ENCODE measurements around the gene ZNF638.

Gene ZNF638

DNA sequence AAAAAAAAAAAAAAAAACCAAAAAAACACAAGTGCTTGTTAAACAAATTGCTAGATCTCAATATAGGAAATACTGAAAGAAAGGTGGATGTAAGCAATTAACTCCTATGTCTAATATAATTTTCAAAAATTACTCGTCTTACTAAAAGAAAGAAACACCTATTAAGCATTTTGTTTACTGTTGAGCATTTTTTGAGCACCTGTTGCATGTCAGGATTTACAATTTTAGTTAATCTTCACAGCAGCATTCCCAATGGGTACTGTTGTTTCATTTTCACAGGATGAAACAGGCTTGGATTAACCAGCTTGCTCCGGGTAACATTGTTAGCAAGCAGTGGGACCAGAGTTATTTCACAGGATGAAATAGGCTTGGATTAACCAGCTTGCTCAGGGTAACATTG is 4.8 kb downstream of the ZNF638 start:
- Histone ChIP-seq H3K36me3 (ENCODE audit: control insufficient read depth in 1 of 2, insufficient read depth in 2 of 2, low read length in 2 of 2) (peaks cover 0 to 3% of the 10 kb centered on the region in 2 donors), H3K27ac (ENCODE audit: low read length) (no peak overlapping the region), H3K9me3 (ENCODE audit: control insufficient read depth in 1 of 2, low read length in 2 of 2) (no peaks in the 10 kb centered on the region), H3K4me3 (ENCODE audit: low read depth in 1 of 2, low read length in 2 of 2) (peak overlapping the region; percentile 7 to 32), H3K27me3 (ENCODE audit: low read depth, low read length) (no peaks in the 10 kb centered on the region), H3K4me1 (ENCODE audit: control insufficient read depth in 1 of 2, insufficient read depth in 2 of 2, low read length in 2 of 2) (peaks cover 25 to 72% of the 10 kb centered on the region in 2 donors)

DNA sequence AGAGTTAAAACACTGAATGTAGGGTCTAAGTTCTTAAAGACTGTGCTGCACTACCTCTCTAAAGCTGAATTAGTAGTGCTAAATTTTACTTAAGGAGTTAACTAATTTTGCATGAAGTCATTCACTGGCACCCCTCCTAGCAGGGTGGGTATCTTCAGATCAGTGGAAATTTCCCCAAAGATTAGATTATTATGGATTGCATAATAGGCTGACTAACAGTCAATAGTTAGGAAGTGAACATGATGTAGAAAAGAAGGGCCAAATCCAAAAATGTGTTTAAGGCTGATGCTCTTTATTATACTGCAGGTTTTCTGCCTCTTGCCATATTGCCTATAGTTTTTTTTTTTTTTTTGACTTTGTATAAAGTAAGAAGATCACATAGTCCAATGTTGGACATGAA is 5.2 kb downstream of the ZNF638 start:
- Histone ChIP-seq H3K4me3 (ENCODE audit: low read depth in 1 of 2, low read length in 2 of 2) (peak overlapping the region; percentile 7 to 32), H3K27me3 (ENCODE audit: low read depth, low read length) (no peaks in the 10 kb centered on the region), H3K9me3 (ENCODE audit: control insufficient read depth in 1 of 2, low read length in 2 of 2) (no peaks in the 10 kb centered on the region), H3K36me3 (ENCODE audit: control insufficient read depth in 1 of 2, insufficient read depth in 2 of 2, low read length in 2 of 2) (peaks cover 0 to 3% of the 10 kb centered on the region in 2 donors), H3K27ac (ENCODE audit: low read length) (no peak overlapping the region), H3K4me1 (ENCODE audit: control insufficient read depth in 1 of 2, insufficient read depth in 2 of 2, low read length in 2 of 2) (peaks cover 25 to 76% of the 10 kb centered on the region in 2 donors)

DNA sequence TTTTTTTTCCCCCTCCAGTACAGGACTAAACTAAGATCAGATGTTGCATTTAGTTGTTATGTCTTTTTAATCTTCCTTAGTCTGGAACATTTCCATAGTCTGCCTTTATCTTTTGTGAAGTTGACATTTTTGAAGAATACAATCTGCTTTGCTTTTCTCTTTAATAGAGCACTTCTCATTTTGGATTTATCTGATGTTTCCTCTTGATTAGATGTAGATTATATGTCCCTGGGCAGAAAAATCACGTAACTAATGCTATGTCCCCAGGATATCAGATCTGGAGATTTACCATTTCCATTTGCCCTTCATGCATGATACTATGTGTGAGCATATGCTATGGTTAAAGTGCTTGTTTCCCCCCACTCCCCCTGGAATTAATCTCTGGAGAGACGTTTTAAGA is 6.2 kb downstream of the ZNF638 start:
- Histone ChIP-seq H3K27ac (ENCODE audit: low read length) (no peak overlapping the region), H3K36me3 (ENCODE audit: control insufficient read depth in 1 of 2, insufficient read depth in 2 of 2, low read length in 2 of 2) (peaks cover 0 to 3% of the 10 kb centered on the region in 2 donors), H3K4me3 (ENCODE audit: low read depth in 1 of 2, low read length in 2 of 2) (no peak overlapping the region), H3K4me1 (ENCODE audit: control insufficient read depth in 1 of 2, insufficient read depth in 2 of 2, low read length in 2 of 2) (peaks cover 25 to 76% of the 10 kb centered on the region in 2 donors), H3K27me3 (ENCODE audit: low read depth, low read length) (no peaks in the 10 kb centered on the region), H3K9me3 (ENCODE audit: control insufficient read depth in 1 of 2, low read length in 2 of 2) (no peaks in the 10 kb centered on the region)

DNA sequence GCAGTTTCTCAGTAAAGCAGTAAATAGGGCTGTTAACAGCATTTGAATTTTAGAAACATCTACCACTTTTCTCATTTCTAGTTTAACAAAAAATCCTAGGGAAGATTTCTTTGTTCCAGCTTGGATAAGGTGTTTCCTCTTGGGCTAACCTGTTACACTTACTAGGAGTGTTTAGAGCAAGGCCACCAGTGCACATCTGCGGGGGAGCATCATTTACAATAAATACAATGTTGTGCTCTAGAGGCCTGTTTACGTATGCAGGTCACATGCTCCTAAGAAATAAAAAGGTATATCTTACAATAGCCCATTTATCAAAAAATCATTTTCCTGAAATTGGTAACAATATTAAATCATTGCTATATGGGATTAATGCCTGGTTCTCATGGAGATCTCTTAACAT is 8.1 kb downstream of the ZNF638 start:
- Histone ChIP-seq H3K36me3 (ENCODE audit: control insufficient read depth in 1 of 2, insufficient read depth in 2 of 2, low read length in 2 of 2) (peaks cover 3 to 5% of the 10 kb centered on the region in 2 donors), H3K9me3 (ENCODE audit: control insufficient read depth in 1 of 2, low read length in 2 of 2) (no peaks in the 10 kb centered on the region), H3K27me3 (ENCODE audit: low read depth, low read length) (no peaks in the 10 kb centered on the region), H3K4me1 (ENCODE audit: control insufficient read depth in 1 of 2, insufficient read depth in 2 of 2, low read length in 2 of 2) (peaks cover 9 to 68% of the 10 kb centered on the region in 2 donors), H3K4me3 (ENCODE audit: low read depth in 1 of 2, low read length in 2 of 2) (no peak overlapping the region), H3K27ac (ENCODE audit: low read length) (no peak overlapping the region)

DNA sequence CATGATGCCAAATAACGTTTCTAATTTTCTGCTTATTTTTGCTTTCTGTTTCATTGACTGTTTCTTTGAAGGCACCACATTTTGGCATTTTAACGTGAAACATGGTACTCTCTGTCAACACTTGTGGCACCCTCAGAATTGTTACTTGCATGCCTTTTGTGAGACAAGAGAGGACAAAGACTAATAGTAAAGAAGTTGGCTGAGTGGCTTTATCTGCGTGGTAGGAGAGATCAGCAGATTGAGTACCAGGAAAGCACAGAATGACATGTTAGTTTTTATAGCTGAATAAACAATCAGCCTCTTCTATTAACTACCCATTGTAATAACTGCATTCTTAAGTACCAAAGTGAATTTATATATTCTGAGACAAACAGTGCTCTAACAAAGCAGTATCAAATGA is 8.6 kb downstream of the ZNF638 start:
- H3K36me3 ChIP-seq (ENCODE audit: control insufficient read depth in 1 of 2, insufficient read depth in 2 of 2, low read length in 2 of 2): peaks cover 0 to 5% of the 10 kb centered on the region in 2 donors
- peaks cover 9 to 64% of the 10 kb centered on the region in 2 donors for H3K4me1 ChIP-seq (ENCODE audit: control insufficient read depth in 1 of 2, insufficient read depth in 2 of 2, low read length in 2 of 2)
- no peaks in the 10 kb centered on the region for H3K9me3 ChIP-seq (ENCODE audit: control insufficient read depth in 1 of 2, low read length in 2 of 2)
- no peak overlapping the region for H3K27ac ChIP-seq (ENCODE audit: low read length)
- H3K27me3 ChIP-seq (ENCODE audit: low read depth, low read length): no peaks in the 10 kb centered on the region
- no peak overlapping the region for H3K4me3 ChIP-seq (ENCODE audit: low read depth in 1 of 2, low read length in 2 of 2)

DNA sequence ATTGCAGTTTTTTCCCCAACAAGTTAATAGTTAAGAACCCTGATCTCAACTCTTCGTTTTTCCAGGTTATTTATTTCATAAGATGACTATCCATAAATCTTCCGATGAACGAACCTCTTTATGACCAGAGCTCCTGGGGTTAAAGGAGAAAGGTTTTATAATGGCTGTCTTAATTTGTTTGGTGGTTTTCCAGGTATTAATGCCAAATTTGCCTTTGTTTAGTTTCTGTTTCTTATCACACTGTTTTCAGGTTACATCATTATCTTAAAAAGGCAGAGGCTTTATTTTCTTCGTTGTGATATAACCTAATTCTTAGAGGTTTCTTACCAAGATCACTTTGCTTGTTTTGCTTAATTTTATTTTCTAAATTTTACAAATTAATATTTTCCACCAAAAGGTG is 10.1 kb downstream of the ZNF638 start:
- Histone ChIP-seq H3K4me3 (ENCODE audit: low read depth in 1 of 2, low read length in 2 of 2) (no peak overlapping the region), H3K4me1 (ENCODE audit: control insufficient read depth in 1 of 2, insufficient read depth in 2 of 2, low read length in 2 of 2) (peaks cover 7 to 54% of the 10 kb centered on the region in 2 donors), H3K9me3 (ENCODE audit: control insufficient read depth in 1 of 2, low read length in 2 of 2) (no peaks in the 10 kb centered on the region), H3K36me3 (ENCODE audit: control insufficient read depth in 1 of 2, insufficient read depth in 2 of 2, low read length in 2 of 2) (peaks cover 0 to 5% of the 10 kb centered on the region in 2 donors), H3K27ac (ENCODE audit: low read length) (no peak overlapping the region), H3K27me3 (ENCODE audit: low read depth, low read length) (no peaks in the 10 kb centered on the region)

DNA sequence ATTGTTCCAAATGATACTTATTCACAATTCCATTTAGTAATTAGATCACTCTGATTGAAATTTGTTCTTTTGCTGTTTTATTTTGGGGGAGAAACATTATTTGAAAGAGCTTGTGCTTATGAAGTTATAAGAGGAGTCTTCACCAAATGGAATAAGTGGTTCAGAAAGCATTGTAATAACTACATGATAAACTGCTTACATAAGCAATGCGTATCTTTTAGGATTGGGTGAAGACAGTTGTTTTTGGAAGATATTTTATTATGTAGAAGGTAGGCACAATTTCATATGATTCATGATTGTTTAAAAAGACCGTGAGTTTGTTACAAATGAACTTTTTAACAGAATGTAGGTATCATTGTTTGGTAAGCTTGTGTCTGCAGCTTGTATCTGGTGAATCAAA is 14.5 kb downstream of the ZNF638 start:
- Histone ChIP-seq H3K9me3 (ENCODE audit: control insufficient read depth in 1 of 2, low read length in 2 of 2) (no peaks in the 10 kb centered on the region), H3K36me3 (ENCODE audit: control insufficient read depth in 1 of 2, insufficient read depth in 2 of 2, low read length in 2 of 2) (peaks cover 19 to 22% of the 10 kb centered on the region in 2 donors), H3K27ac (ENCODE audit: low read length) (no peak overlapping the region), H3K4me1 (ENCODE audit: control insufficient read depth in 1 of 2, insufficient read depth in 2 of 2, low read length in 2 of 2) (peaks cover 0 to 12% of the 10 kb centered on the region in 2 donors), H3K4me3 (ENCODE audit: low read depth in 1 of 2, low read length in 2 of 2) (no peak overlapping the region), H3K27me3 (ENCODE audit: low read depth, low read length) (no peaks in the 10 kb centered on the region)

DNA sequence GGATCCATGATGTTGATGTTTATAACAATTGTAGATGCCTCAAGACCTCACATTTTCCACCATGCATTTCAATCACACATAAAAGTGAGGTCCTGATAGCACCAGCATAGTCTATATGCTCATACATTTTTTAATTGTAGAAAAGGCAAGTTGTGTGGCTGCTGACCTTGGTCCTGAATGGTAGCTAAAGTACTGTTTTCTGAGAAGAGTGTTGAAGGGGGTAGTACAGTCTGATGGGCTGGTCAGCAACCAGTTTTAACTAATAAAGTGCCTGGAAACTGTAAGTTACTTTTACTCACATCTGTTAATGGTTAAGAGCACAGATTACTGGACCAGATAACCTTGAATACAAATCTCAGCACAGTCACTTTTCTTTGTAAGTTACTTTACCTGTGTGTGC is 15.9 kb downstream of the ZNF638 start:
- no peaks in the 10 kb centered on the region for H3K9me3 ChIP-seq (ENCODE audit: control insufficient read depth in 1 of 2, low read length in 2 of 2)

DNA sequence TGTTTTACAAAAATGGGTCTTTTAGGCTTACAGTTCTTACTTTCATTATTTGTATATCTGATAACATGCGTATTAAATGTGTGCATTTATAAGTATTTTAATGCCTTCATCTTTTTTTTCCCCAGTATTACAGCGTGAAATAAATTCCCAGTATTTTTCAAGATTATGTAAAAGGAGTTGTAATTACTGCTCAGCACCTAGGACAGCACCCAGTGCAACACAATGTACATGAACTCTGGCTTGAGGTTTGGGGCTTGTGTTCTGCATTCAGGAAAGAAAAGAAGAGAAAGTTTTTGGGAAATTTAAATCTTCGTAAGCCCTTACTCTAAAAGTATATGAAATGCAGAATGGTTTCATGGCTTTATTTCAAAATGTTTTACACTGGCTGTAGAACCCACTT is 16.7 kb downstream of the ZNF638 start:
- Histone ChIP-seq H3K27ac (ENCODE audit: low read length) (no peak overlapping the region), H3K9me3 (ENCODE audit: control insufficient read depth in 1 of 2, low read length in 2 of 2) (no peaks in the 10 kb centered on the region), H3K36me3 (ENCODE audit: control insufficient read depth in 1 of 2, insufficient read depth in 2 of 2, low read length in 2 of 2) (peaks cover 18 to 19% of the 10 kb centered on the region in 2 donors), H3K4me1 (ENCODE audit: control insufficient read depth in 1 of 2, insufficient read depth in 2 of 2, low read length in 2 of 2) (peaks cover 0 to 2% of the 10 kb centered on the region in 2 donors), H3K27me3 (ENCODE audit: low read depth, low read length) (no peaks in the 10 kb centered on the region), H3K4me3 (ENCODE audit: low read depth in 1 of 2, low read length in 2 of 2) (no peak overlapping the region)

More for the DNA sequence above, 15.9 kb downstream of the ZNF638 start:
- H3K4me3 ChIP-seq (ENCODE audit: low read depth in 1 of 2, low read length in 2 of 2): no peak overlapping the region
- H3K36me3 ChIP-seq (ENCODE audit: control insufficient read depth in 1 of 2, insufficient read depth in 2 of 2, low read length in 2 of 2): peaks cover 19 to 22% of the 10 kb centered on the region in 2 donors
- H3K4me1 ChIP-seq (ENCODE audit: control insufficient read depth in 1 of 2, insufficient read depth in 2 of 2, low read length in 2 of 2): peaks cover 0 to 6% of the 10 kb centered on the region in 2 donors
- H3K27me3 ChIP-seq (ENCODE audit: low read depth, low read length): no peaks in the 10 kb centered on the region
- H3K27ac ChIP-seq (ENCODE audit: low read length): no peak overlapping the region

DNA sequence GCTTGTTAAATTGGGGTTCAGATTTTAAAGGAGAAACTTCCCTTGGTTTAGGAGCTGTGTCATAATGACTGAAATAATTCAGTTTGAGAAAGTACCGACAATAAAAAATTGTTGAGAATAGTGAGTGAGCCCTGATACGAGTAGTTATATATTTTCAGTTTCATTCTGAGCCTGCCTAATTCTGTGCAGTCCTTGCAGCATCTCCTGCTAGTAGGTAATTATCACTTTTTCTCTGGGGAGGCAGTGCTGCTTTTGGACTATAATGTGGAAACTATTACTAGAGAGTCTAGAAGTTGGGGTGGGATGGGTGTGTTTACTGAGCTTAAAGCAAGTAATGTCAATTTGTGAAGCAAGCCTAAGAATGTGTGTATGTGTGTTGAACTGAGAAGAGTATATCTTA is 21.7 kb downstream of the ZNF638 start:
- Histone ChIP-seq H3K27ac (ENCODE audit: low read length) (no peak overlapping the region), H3K27me3 (ENCODE audit: low read depth, low read length) (no peaks in the 10 kb centered on the region), H3K9me3 (ENCODE audit: control insufficient read depth in 1 of 2, low read length in 2 of 2) (no peaks in the 10 kb centered on the region), H3K4me3 (ENCODE audit: low read depth in 1 of 2, low read length in 2 of 2) (no peak overlapping the region), H3K4me1 (ENCODE audit: control insufficient read depth in 1 of 2, insufficient read depth in 2 of 2, low read length in 2 of 2) (peaks cover 0 to 9% of the 10 kb centered on the region in 2 donors), H3K36me3 (ENCODE audit: control insufficient read depth in 1 of 2, insufficient read depth in 2 of 2, low read length in 2 of 2) (peaks cover 37 to 40% of the 10 kb centered on the region in 2 donors)

DNA sequence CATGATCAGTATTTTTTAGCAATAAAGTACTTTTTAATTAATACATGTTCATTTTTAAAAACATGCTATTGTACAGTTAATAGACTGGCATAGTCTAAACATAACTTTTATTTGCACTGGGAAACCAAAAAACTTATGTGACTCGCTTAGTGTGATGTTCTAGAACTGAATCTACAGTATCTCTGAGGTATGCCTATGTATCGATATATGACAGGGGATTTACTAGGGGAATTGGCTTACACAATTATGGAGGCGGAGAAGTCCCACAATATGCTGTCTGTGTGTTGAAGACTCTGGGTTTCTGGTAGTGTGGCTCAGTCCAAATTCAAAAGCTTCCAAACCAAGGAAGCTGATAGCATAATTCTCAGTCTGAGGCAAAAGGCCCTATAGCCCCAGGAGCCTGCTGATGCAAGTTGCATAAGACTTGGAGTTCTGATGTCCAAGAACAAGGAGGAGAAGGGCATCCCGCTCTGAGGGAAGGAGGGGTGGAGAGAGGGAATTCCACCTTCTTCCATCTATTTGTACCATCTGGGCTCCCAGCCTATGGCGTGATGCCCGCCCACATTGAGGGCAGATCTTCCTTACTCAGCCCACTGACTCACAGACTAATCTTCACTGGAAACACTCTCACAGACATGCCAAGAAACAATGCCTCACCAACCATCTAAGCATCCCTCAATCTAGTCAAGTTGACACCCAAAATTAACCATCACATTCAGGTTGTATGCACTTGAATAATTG is 27.5 kb downstream of the ZNF638 start:
- H3K4me3 ChIP-seq (ENCODE audit: low read depth in 1 of 2, low read length in 2 of 2): no peak overlapping the region
- H3K9me3 ChIP-seq (ENCODE audit: control insufficient read depth in 1 of 2, low read length in 2 of 2): no peaks in the 10 kb centered on the region
- H3K27me3 ChIP-seq (ENCODE audit: low read depth, low read length): no peaks in the 10 kb centered on the region
- H3K27ac ChIP-seq (ENCODE audit: low read length): no peak overlapping the region
- H3K36me3 ChIP-seq (ENCODE audit: control insufficient read depth in 1 of 2, insufficient read depth in 2 of 2, low read length in 2 of 2): peaks cover 53 to 56% of the 10 kb centered on the region in 2 donors
- no peaks in the 10 kb centered on the region for H3K4me1 ChIP-seq (ENCODE audit: control insufficient read depth in 1 of 2, insufficient read depth in 2 of 2, low read length in 2 of 2)

Measured in muscle layer of duodenum (tissue), 2 donors.